ENCODE results near the gene NFKBIL1. TPM values are rescaled to one million over a fixed set of nuclear protein-coding genes. Genes with fewer than 3 reads are reported as not detected.
A peak's percentile ranks its signal among the peaks of the same experiment; 100 is the strongest.
"Not testable (repeated sequence)": the region's sequence is repeated elsewhere in the genome, so short reads cannot be mapped to it uniquely, and the experiment has no call there.

NFKBIL1 gene
- total RNA-seq, 1 donor from 2014 or later, result 17.8 TPM

DNA sequence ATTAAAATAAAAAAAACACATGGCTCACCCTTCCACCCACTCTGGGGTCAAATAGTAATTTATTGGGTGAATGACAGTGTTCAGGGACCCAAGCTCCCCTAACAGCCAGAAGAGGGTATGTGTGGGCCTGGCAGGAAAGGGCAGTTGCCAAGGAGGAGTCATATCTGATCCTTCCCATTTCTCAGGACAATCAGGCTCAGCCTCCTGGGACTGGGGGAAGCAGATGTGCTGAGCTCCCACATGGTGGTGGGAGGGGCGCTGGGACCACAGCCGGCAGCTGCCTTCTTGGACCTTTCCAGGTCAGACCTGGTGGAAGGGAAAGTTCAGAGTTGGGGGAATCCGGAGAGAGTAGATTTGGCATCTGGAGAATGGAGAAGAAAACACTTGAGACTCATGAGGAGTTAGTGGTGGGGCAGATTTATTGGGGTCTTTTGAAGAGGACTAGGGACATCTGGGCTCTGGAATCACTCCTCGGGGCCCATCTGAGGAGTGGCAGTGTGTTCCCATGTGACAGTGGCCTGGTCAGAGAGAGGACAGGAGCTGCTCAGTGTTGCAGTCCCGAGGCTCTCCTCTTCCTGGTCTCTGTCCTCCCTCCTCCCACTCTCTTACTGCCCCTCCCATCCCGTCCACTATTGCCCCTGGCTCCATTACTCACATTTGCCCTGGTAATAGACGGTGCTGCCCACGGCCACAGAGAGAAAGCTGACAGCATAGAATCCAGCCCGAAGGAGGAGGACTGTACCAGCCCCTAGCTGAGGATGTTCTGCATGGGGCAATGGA lies 41.7 kb downstream of the NFKBIL1 start:
- TF ChIP-seq CTCF (IDR thresholded peaks at IDR 0.05), result no peak
- Histone ChIP-seq H3K36me3 (no peaks in the 10 kb centered on the region), H3K4me3 (no peak overlapping the region), H3K4me1 (peaks cover 22% of the 10 kb centered on the region), H3K9me3 (no peaks in the 10 kb centered on the region), H3K27ac (no peak overlapping the region), H3K27me3 (ENCODE audit: low read depth) (no peaks in the 10 kb centered on the region)
- intact Hi-C loops (cut with DNase I), result no loop called here
- no peak for ATAC-seq
- DNase-seq, result no peak

DNA sequence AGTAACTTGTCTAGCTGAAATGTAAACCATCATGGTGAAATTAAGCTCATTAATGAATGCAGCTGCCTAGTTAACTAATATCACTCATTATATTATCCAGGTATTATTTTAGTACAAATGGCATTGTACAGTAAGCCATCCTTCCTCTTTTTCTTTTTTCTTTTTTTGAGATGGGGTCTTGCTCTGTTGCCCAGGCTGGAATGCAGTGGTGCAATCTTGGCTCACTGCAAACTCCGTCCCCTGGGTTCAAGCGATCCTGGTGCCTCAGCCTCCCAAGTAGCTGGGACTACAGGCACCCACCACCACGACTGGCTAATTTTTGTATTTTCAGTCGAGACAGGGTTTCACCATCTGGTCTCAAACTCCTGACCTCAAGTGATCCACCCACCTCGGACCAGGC lies 43.3 kb downstream of the NFKBIL1 start:
- H3K9me3 ChIP-seq; H3K27ac ChIP-seq; ATAC-seq; H3K36me3 ChIP-seq; DNase-seq; H3K4me3 ChIP-seq; H3K27me3 ChIP-seq (ENCODE audit: low read depth); H3K4me1 ChIP-seq: not testable (repeated sequence)
- intact Hi-C loops (cut with DNase I), result loop anchor here (10.0 kb wide), 1 partner anchor 46 kb away; the partner anchor contains the start of genes ATP6V1G2, DDX39B and NFKBIL1

DNA sequence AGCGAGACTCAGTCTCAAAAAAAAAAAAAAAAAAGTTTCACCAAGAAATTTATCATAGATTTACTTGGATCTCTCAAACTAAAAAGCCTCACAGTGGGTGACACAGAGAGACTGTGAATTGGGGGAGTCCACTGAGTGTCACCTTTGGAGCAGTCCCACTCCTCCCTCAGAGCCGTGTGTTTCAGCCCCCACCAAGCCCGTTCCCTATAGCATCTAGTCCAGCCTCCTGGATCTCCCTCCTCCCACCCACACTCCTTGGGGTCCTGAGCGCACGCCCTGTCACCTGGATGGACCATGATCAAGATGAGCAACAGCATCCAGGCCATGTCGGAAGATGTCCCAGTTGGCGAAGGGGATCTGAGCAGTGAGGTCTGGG lies 45.0 kb downstream of the NFKBIL1 start:
- no peak for DNase-seq
- Histone ChIP-seq H3K36me3 (no peaks in the 10 kb centered on the region), H3K4me3 (no peak overlapping the region), H3K9me3 (no peaks in the 10 kb centered on the region), H3K4me1 (no peaks in the 10 kb centered on the region), H3K27me3 (ENCODE audit: low read depth) (no peaks in the 10 kb centered on the region), H3K27ac (no peak overlapping the region)
- TF ChIP-seq CTCF (IDR thresholded peaks at IDR 0.05), result no peak
- intact Hi-C loops (cut with DNase I), result loop anchor here (10.0 kb wide), 1 partner anchor 48 kb away; the partner anchor contains the start of genes ATP6V1G2, DDX39B and NFKBIL1
- no peak for ATAC-seq

GRCh38 chr6:31597006-31597405 lies 49.6 kb downstream of the NFKBIL1 start:
- ATAC-seq (peak; percentile 67 to 71), DNase-seq (no peak)
- intact Hi-C loops (cut with DNase I), result loop anchor here (10.0 kb wide), 1 partner anchor 52 kb away; the partner anchor contains the start of genes ATP6V1G2, DDX39B and NFKBIL1

GRCh38 chr6:31607317-31607716 lies 59.9 kb downstream of the NFKBIL1 start:
- no peak for TF ChIP-seq CTCF (IDR thresholded peaks at IDR 0.05)
- intact Hi-C loops (cut with DNase I), result no loop called here
- Histone ChIP-seq H3K4me1 (no peaks in the 10 kb centered on the region), H3K9me3 (no peaks in the 10 kb centered on the region), H3K4me3 (no peak overlapping the region), H3K27ac (no peak overlapping the region), H3K36me3 (no peaks in the 10 kb centered on the region), H3K27me3 (ENCODE audit: low read depth) (no peaks in the 10 kb centered on the region)
- ATAC-seq (no peak), DNase-seq (no peak)

More at GRCh38 chr6:31597006-31597405, 49.6 kb downstream of the NFKBIL1 start:
- peak; percentile 44 for TF ChIP-seq CTCF (IDR thresholded peaks at IDR 0.05)
- no peaks in the 10 kb centered on the region for H3K36me3 ChIP-seq
- no peaks in the 10 kb centered on the region for H3K27me3 ChIP-seq (ENCODE audit: low read depth)
- no peak overlapping the region for H3K27ac ChIP-seq
- no peaks in the 10 kb centered on the region for H3K4me1 ChIP-seq
- no peak overlapping the region for H3K4me3 ChIP-seq
- H3K9me3 ChIP-seq, result no peaks in the 10 kb centered on the region

Other genes with a start within 250 kb of the NFKBIL1 start
- 2,736 TPM for gene HLA-B, start 190.4 kb upstream of the NFKBIL1 start, total RNA-seq
- 33.1 TPM for gene MICA, start 144.0 kb upstream of the NFKBIL1 start, total RNA-seq
- 13.8 TPM for gene MICB, start 49.5 kb upstream of the NFKBIL1 start, total RNA-seq
- not detected for gene MCCD1, start 18.6 kb upstream of the NFKBIL1 start, total RNA-seq
- 265 TPM for gene DDX39B, start 5.6 kb upstream of the NFKBIL1 start, total RNA-seq
- 1.6 TPM for gene ATP6V1G2, start 1.0 kb upstream of the NFKBIL1 start, total RNA-seq
- gene LTA, start 24.7 kb downstream of the NFKBIL1 start, total RNA-seq, result not detected
- gene TNF, start 28.0 kb downstream of the NFKBIL1 start, total RNA-seq, result 4.5 TPM
- 10.0 TPM for gene LTB, start 34.8 kb downstream of the NFKBIL1 start, total RNA-seq
- 127 TPM for gene LST1, start 38.7 kb downstream of the NFKBIL1 start, total RNA-seq
- gene NCR3, start 45.4 kb downstream of the NFKBIL1 start, total RNA-seq, result 2.6 TPM
- 109 TPM for gene AIF1, start 67.6 kb downstream of the NFKBIL1 start, total RNA-seq
- gene PRRC2A, start 73.1 kb downstream of the NFKBIL1 start, total RNA-seq, result 133 TPM
- gene BAG6, start 105.1 kb downstream of the NFKBIL1 start, total RNA-seq, result 253 TPM
- gene APOM, start 108.3 kb downstream of the NFKBIL1 start, total RNA-seq, result 1.6 TPM
- gene C6orf47, start 113.2 kb downstream of the NFKBIL1 start, total RNA-seq, result 24.7 TPM
- gene GPANK1, start 117.4 kb downstream of the NFKBIL1 start, total RNA-seq, result 15.4 TPM
- gene CSNK2B, start 118.5 kb downstream of the NFKBIL1 start, total RNA-seq, result 117 TPM
- 11.0 TPM for gene LY6G5B, start 122.4 kb downstream of the NFKBIL1 start, total RNA-seq
- 2.9 TPM for gene LY6G5C, start 133.5 kb downstream of the NFKBIL1 start, total RNA-seq
- gene ABHD16A, start 155.7 kb downstream of the NFKBIL1 start, total RNA-seq, result 56.4 TPM
- 0.97 TPM for gene LY6G6F, start 159.3 kb downstream of the NFKBIL1 start, total RNA-seq
- gene LY6G6D, start 167.7 kb downstream of the NFKBIL1 start, total RNA-seq, result not detected
- gene LY6G6C, start 174.1 kb downstream of the NFKBIL1 start, total RNA-seq, result not detected
- 2.6 TPM for gene MPIG6B, start 175.8 kb downstream of the NFKBIL1 start, total RNA-seq
- gene DDAH2, start 181.7 kb downstream of the NFKBIL1 start, total RNA-seq, result 67.0 TPM
- gene CLIC1, start 188.9 kb downstream of the NFKBIL1 start, total RNA-seq, result 310 TPM
- 14.9 TPM for gene MSH5, start 192.4 kb downstream of the NFKBIL1 start, total RNA-seq
- 1.2 TPM for gene SAPCD1, start 215.0 kb downstream of the NFKBIL1 start, total RNA-seq
- 4.2 TPM for gene VWA7, start 229.7 kb downstream of the NFKBIL1 start, total RNA-seq
- 44.1 TPM for gene VARS1, start 248.1 kb downstream of the NFKBIL1 start, total RNA-seq

Measured in lower lobe of right lung (tissue), 2 donors.